SW 1271 (cell line): ENCODE data around the gene AHI1.

Experiments used
- DNase-seq, 2 experiments: peaks; one replicate each; lab custom pipeline; 2025; lab: John Stamatoyannopoulos, UW

AHI1 gene

DNA sequence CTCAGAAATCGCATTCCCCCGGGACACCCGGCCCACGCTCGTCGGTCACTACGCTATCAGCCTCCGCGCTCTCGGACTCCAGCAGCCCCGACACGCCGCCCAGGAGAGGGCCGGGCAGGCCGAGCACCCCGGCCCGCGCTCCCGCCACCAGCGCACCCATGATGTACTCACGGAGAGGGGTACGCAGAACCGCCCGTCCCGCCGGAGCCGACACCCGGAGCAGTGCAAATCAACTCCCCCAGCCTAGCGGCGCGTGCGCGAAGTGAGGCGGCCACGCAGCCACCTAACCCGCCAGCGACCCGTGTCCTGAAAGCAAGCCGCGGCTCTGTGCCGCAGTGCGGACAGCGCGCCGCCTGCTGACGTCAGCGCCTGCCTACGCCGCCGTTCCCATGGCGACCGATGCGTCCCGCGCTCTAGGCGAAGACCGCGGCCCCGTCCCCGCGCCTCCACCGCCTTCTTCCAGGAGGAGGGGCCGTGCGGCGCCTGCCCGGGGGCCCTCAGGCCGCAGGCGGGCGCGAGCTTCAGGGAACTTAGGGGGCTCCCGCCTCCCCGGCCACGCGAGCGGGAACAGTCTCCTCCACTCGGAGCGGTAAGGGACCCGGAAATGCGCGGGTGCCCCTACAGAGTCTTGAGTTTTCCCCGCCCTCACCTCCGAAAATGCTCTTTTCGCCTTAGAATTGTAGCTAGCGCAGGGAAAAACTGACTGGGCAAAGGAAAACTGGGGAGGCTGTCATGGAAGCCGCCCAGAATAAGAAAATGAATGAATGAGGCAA lies at the start of gene AHI1:
Gene AHI1 (minus strand): TSS at position 329 of the 773 bp plus-strand sequence. CDS start 5,503 bp downstream, outside the sequence.
- peak; percentile 55 to 84 for DNase-seq

DNA sequence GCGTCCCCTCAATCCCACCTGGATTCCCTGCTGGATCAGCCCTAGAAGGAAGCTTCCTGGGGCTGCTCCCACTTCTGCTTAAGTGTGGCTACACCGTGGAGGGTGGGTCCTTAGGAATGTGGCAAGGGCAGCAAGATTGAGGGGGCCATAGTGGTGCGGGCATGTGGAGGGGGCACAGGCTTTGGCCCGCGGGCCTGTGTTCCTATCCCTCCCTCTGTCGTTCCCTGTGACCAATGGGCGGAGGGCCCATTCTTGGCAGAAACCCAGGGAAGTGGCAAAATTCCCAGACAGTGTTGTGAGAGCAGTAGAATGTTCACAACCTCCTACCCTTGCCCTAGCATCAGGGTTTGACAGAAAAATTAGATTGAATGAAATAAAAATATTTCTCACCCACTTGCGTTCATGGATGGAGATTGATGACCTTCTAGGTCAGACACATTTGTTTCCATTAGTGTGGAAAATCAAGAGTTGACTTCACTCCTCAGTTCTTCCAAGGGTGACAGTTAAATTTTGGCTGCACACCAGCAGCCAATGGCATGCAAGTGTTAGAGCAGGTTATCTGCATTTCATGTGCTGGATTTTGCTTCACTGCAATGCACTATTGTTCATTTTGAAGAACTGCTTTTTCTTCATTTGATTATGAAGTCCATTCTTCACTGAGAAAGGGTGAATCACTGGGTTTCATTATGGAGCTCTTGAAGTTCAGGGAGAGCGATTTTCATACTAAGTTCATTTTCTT lies 49.3 kb upstream of the AHI1 start:
- no peak for DNase-seq

DNA sequence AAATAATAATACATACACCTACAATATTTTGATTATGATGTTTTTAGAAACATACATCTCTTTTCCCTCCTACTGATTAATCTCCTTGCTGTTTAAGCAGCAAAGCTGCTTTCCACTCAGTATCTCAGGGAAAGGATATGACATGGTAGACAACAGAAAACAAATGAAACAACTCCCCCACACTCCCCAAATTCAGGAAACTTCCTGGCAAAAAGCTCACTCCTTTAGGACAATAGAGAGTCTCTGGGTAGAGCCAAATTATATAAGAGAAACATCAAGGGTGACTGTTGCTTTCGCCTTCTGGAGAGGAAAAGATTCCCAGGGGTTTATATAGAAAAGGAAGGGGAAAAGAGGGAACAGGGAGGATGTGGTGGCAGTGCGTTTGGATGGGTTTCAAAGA lies 48.7 kb upstream of the AHI1 start:
- no peak for DNase-seq

DNA sequence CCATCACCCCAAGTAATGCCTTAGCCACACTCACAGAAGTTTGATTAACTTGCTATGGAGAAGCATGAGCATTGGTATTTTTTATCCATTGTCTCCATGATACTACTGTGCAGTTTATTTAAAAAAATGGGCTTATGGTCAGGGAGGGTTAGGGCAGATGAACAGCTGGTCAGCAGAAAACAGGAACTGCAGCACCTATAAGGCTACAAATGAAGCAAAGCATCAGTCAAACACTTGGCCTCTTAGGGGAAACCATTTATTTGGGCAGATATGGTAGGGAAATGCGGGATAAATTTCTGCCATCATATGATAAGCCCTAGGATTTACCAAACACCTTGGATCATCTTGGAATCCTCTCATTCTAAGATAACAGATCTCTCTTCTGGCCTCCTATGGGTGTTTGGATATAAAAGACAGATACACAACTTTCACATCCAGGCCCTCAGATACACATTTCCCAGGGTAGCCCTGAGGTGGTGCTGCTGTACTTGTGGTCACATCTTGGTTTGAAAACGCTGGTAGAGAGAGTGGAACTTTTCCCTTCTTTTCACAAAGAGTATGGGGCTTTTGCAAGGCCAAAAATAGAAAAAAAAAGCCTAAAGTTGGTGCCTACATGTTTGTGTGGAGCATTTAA lies 42.8 kb upstream of the AHI1 start:
- no peak for DNase-seq

DNA sequence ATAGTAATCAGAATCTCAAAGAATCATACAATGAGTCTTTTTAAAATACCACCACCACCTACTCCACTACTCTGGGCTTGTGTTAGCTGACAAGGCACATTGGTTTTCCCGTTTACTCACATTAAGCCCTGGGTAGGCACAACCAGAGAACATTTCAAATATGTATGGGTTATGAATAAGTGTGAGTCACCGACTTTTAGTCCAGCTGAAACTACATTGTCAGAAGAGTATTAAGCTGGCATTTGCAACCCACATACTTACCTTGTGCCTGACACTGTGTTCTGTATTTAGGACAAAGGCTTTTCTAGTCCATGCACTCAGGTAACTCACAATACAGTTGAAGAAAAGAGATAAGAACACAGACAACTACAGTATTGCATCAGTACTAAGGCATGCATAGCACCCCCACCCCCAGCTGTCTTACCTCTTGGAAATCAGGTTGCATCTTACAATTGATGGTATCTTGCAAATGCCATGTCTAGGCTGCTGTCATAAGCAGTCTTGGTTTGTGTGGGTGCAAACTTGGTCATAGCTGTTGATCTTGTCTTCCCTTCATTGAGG lies 40.3 kb upstream of the AHI1 start:
- DNase-seq: no peak

DNA sequence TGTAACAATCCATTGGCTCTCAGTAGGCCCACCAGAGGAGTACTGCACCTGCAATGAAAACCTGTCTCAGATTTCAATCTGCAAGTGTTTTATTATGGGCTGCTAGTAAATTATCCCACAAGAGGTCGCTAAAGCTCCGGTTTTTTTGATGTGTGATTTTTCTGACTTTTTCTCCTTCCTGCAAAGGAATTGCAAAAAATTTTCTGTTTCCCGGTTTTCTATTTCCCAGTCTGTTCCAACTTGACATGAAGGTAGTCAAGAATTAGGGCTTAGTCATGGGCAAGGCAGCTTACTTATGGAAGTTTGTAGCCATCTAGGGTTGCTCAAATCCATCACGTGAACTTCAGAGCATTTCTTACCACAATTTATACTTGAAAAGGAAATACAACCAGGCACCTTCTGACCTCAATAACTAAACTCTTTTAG lies 38.5 kb upstream of the AHI1 start:
- DNase-seq: peak in 1 of 2 experiments; percentile 10

DNA sequence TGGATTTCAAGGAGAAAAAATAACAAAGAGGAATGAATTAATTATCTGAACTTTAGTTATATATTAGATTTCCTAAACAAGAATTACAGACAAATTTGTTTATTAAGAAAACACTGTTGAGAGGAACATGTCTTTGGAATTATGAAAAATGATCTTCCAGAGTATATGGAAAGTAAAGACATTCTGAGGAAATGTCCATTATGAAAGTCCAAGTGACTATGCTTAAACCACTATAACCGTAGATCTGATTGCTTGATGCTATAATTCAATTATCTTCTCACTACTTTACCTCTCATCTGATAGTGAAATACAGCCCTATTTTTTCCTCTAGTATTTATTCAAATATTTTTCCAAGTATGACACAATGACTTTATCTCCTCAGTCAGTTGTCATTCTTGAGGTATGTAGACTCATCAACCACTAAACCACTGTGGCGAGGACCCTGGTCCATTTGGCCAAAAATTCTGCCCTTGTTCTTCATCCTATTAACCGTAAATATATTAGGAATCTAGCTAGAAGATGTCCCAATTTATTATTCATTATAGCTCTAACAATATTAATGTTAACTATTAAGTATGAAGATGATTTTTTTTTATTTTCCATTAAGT lies 37.3 kb upstream of the AHI1 start:
- DNase-seq: no peak

DNA sequence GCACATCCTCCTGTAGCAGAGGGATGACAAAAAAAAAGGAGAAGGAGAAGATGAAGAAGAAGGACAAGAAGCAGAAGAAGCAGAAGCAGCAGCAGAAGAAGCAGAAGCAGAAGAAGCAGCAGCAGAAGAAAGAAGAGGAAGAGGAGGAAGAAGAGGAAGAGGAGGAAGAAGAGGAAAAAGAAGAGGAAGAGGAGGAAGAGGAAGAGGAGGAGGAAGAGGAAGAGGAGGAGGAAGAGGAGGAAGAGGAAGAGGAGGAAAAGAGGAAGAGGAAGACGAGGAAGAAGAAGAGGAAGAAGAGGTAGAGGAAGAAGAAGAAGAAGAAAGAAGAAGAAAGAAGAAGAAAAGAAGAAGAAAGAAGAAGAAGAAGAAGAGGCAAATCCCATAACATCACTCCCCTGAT lies 35.0 kb upstream of the AHI1 start:
- no peak for DNase-seq

DNA sequence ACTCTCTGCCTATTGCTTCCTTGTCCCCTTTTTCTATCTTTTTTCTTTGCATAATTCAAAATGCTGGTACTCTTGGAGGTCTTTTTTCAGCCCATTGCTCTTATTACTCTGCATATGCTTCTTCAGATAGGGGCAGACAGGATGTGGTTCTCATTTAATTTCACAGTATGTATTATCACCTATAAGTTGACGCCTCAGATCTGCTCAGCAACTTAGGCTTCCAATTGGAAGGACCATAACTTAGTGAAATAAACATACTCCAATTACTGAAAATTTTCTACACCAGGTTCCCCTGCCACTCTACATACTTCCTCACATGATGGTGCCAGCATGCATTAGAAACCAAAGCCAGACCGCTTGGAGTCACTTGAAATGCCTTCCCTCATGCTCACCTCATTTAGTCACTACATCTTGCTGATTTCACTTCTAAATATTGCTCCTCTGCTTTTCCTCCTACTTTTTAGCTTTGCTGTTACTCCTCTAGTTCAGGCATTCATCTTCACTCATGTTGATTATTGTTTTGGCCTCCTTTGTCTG lies 34.5 kb upstream of the AHI1 start:
- no peak for DNase-seq

DNA sequence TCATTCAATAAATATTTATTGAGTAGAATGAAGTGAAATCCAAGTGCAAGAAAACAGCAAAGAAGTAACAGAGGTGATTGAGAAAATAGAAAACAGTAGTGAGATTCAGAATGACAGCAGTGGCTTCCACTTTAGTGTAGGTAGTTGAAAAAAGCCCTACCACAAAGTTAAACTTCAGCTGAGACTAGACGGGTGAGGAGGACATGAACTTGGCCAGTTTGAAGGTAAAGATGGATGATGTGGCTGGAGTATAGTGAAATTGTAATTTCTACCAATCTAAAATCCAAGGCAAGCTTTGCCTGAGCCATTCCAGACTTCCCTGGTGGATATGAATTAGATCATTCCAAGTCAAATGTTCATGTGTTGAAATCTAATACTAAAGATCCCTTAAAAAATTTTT lies 32.6 kb upstream of the AHI1 start:
- no peak for DNase-seq

DNA sequence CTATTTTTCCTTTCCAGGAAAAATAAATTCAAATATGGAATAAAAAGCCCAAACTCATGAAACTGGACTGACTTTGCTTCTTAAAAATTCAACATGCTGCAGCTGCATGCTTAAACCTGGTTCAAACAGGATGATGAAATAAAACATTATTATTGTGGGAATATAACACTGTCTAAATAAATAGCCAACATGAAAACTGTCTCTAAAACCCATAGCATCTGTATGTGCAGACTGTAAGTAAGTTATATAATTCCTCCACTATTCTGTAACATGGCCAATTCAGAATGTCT lies 30.4 kb upstream of the AHI1 start:
- no peak for DNase-seq

DNA sequence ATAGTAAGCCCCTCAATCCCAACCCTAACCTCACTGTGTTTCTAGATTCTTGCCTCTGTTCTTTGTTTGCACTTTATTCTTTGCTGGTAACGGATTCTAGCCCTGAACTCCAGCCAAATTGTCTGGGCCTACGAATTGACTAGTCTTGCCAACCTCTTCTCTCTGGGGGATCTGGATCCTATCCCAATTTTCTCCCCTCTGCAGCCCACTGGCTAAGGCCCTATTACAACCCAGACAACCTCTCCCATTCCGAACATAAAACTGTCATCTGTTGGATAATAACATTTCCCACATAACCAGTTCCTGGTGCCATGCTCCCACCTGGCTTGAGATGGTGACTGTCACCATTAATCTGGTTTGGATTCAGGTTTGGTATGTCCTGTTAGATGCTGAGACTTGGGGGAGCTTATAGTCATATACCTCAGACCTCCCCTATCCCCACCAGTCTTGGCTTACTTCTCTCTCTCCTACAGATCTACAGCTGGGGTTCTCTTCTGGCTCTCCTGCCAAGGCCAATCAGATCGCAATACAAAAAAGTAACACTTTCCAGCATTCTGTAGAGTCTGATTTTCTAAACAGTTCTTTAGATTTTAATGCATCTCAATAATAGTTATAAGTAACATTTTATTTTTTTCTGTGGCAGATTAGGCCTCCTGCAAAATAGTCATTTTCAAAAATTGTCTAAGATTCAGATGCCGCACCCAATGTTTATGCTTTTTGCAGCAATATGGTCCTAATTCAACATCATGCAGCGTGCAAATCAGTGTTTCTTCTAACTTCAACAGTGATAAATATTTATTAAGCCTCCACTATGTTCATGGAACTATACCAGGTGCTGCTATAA lies 29.8 kb upstream of the AHI1 start:
- no peak for DNase-seq

DNA sequence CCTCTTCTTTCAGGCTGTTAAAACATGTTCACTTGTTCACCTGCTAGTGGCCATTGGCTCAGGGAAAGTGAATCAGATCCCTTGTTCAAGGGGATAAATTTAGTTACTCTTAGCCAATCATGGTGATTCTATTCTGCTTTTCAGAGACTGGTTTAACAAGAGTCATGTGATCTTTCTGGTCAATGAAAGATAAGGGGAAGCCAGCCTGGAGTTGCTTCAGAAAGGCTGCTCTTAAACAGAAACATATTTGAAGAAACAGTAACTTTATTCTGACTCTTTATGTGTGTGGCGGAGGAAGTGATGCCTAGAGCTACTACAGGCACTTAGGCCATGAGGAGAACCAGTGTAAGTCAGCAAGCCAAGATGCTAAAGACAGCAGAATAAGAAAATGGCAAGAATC lies 28.1 kb upstream of the AHI1 start:
- DNase-seq: no peak

DNA sequence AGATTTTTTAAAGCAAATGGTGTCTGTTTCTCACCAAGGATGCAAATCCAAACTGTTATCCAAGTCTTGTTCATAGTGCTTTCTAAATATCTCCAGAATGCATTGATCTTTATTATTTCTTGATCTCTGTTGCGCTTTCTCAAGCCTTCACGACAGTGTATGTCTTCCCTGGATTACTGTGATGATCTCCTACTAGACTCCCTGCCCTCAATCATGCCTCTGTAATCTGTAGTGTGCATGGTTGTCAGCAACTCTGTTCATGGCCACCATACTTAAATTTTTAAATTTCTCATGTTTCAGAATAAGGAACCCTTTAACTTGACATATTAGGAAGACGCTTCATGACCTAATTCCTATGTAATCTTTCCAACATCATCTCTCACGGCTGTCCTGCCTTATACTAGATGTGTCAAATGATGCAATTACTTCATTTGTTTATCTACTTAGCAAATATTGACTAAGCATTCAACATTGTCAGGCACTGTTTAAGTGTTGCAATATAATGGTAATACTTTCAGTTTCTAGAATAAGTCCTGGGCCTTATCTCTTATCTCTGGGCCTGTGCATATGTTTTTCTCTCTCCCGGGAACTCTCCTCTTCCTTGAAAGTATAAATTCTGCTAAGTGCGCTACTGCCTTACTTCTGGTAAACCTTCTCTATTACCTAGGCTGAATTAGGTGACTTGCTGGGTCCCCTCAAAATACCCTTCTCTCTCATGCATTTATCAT lies 25.6 kb upstream of the AHI1 start:
- no peak for DNase-seq

DNA sequence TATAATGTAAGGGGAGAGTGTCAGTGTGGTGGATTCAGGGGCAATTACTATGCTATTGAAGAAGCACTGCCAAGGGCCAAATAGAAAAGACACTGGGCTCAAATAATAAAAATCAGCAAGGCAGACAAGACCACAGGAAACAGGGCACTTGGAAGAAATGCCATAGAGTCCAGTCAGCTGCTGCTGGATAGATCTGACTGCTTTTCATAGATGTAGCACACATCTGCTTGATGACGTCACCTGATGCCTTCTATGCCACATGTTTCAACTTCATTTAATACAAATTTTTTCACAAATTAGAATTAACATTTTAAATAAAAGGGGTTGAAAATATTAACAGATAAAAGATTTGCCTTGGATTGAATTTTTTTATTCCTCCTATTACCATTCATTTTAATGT lies 23.9 kb upstream of the AHI1 start:
- DNase-seq: no peak

DNA sequence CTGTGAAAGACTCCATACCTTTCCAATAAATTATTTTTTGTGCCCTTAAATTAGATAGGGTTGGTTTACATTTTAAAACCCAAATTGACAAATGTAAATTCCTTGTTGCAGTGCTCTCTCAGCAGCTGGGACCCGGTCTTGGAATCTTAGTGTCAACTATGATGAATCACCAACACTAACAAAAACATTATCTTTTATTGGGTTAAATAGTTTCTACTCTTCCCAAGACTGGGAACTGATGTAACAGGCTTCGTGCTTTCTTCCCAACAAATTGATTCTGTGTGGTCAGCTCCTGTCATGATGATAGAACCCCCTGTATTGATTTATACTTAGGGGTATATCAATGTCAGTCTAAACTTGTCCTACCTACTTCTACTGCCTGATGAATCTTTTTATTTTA lies 23.2 kb upstream of the AHI1 start:
- DNase-seq: no peak

DNA sequence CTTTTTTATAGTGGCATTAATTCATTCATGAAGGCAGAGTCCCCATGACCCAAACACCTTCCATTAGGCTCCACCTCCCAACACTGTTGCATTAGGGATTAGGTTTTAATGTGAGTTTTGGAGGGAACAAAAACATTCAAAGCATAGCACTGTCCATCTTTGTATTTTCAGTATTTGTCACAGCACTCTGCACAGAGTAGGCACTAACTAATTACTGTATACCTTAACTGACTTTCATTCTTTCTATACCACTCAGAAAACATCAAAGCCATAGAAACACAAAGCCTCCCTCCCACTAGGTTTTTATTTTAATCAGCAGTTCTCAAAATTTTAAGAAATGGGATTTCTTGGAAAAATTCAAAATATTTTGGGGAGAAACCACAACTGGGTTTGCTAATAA lies 21.8 kb upstream of the AHI1 start:
- no peak for DNase-seq

DNA sequence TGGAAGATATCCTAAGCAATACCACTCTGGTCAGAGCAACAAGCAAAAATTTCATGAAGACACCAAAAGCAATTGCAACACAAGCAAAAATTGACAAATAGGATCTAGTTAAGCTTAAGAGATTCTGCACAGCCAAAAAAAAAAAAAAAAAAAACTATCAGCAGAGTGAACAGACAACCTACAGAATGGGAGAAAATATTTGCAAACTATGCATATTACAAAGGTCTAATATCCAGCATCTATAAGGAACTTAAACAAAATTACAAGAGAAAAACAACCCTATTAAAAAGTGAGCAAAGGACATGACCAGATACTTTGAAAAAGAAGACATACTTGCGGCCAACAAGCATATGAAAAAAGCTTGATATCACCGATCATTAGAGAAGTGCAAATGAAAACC lies 20.0 kb upstream of the AHI1 start:
- no peak for DNase-seq

DNA sequence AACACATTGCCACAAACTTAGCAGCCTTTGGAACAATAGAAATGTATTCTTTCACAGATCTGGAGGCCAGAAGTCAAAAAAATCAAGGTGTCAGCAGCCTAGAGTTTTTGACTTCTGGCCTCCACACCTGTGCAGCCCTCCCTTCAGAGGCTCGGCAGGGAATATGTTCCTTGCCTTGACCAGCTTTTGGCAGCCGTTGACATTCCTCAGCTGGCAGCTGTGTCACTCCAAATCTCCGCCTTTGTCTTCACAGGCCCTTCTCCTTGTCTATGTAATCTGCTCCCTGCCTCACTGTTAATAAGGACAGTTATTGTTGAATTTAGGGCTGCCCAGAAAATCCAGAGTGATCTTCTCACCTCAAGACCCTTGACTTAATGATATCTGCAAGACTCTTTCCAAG lies 17.2 kb upstream of the AHI1 start:
- DNase-seq: no peak

DNA sequence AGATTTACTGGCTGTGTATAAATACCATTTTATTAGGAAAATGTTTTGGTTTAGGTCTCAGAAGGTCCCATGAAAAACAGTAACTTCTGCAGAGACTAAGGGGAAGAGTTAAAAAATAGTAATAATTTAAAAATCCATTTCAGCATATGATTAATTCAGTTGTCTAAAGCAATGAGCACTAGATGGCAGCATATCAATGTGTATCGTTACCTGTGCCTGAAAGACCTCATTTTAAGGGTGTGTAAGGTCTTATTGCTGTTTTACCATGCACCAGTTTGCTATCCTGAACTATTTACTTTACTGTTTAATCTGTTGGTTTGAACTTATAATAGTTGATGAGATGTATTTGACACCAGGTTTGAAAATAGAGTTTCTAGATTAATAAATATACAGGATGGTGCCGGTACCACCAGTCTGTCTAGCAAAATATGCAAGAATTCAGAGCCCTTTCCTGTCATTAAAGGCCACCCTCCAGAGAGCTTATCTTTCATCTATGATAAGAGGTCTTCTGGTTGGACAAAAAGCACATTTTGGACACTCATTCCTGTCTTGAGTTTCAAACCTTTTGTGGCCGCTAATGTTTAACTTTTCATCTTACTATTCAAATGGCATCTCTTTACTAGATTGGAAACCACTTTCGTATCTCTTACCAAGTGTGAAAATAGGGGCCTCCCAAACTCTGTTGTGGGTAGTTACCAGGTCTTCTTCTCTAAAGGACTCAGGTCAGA lies 8.9 kb upstream of the AHI1 start:
- peak in 1 of 2 experiments; percentile 37 for DNase-seq
